ENCODE measurements around the gene AGRP.

DNA sequence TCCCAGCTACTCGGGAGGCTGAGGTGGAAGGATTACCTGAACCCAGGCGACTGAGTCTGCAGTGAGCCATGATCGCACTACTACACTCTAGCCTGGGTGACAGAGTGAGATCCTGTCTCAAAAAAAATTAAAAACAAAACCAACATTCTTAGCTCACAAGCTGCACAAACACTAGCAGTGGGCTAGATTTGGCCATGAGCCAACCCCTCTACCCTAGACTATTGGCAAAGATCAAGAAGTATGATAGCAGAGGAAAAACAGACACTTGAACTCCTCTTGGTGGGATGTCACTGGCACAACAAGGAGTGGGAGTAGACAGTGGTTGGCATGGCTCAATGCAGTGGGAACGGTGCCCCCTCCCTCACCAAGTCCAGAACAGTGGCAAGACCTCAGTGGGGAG lies 25.7 kb upstream of the AGRP start:
- TF ChIP-seq, protein P1, sequence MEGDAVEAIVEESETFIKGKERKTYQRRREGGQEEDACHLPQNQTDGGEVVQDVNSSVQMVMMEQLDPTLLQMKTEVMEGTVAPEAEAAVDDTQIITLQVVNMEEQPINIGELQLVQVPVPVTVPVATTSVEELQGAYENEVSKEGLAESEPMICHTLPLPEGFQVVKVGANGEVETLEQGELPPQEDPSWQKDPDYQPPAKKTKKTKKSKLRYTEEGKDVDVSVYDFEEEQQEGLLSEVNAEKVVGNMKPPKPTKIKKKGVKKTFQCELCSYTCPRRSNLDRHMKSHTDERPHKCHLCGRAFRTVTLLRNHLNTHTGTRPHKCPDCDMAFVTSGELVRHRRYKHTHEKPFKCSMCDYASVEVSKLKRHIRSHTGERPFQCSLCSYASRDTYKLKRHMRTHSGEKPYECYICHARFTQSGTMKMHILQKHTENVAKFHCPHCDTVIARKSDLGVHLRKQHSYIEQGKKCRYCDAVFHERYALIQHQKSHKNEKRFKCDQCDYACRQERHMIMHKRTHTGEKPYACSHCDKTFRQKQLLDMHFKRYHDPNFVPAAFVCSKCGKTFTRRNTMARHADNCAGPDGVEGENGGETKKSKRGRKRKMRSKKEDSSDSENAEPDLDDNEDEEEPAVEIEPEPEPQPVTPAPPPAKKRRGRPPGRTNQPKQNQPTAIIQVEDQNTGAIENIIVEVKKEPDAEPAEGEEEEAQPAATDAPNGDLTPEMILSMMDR (IDR thresholded peaks at IDR 0.05 in 8 of 11, conservative IDR thresholded peaks at IDR 0.05 in 3 of 11), result no peak
- TF ChIP-seq POLR2AphosphoS5 (IDR thresholded peaks at IDR 0.05), result no peak

All from spleen (tissue), 7 donors.